ENCODE data around the gene LUC7L3.
"Not testable (repeated sequence)": the region's sequence is repeated elsewhere in the genome, so short reads cannot be mapped to it uniquely, and the experiment has no call there.

LUC7L3 gene

GRCh38 chr17:50699410-50699809 is 20.0 kb upstream of the LUC7L3 start:
- in situ Hi-C loops (cut with HindIII; ENCODE audit: low pct_ligation_motif_present, low pct_unique_long_range_greater_than_20kb, low sequenced_read_pairs) = no loop called here
- no peak for DNase-seq

GRCh38 chr17:50703162-50703561 is 16.2 kb upstream of the LUC7L3 start:
- DNase-seq = no peak
- in situ Hi-C loops (cut with HindIII; ENCODE audit: low pct_ligation_motif_present, low pct_unique_long_range_greater_than_20kb, low sequenced_read_pairs) = no loop called here

GRCh38 chr17:50707289-50708049 is 11.9 kb upstream of the LUC7L3 start, which contains the start of gene ANKRD40:
Gene ANKRD40 (minus strand): TSS chr17:50707914. CDS start chr17:50707654, 260 bp downstream.
- peak; percentile 94 for DNase-seq
- in situ Hi-C loops (cut with HindIII; ENCODE audit: low pct_ligation_motif_present, low pct_unique_long_range_greater_than_20kb, low sequenced_read_pairs) = no loop called here

- no peak for DNase-seq
- in situ Hi-C loops (cut with HindIII; ENCODE audit: low pct_ligation_motif_present, low pct_unique_long_range_greater_than_20kb, low sequenced_read_pairs) = no loop called here
These were observed 11.1 kb upstream of the LUC7L3 start for GRCh38 chr17:50708050-50709000.

GRCh38 chr17:50709053-50709452 is 10.3 kb upstream of the LUC7L3 start:
- in situ Hi-C loops (cut with HindIII; ENCODE audit: low pct_ligation_motif_present, low pct_unique_long_range_greater_than_20kb, low sequenced_read_pairs) = not testable (repeated sequence)

GRCh38 chr17:50710025-50710424 is 9.4 kb upstream of the LUC7L3 start:
- in situ Hi-C loops (cut with HindIII; ENCODE audit: low pct_ligation_motif_present, low pct_unique_long_range_greater_than_20kb, low sequenced_read_pairs) = no loop called here
- DNase-seq = no peak

More at GRCh38 chr17:50709053-50709452, 10.3 kb upstream of the LUC7L3 start:
- DNase-seq = not testable (repeated sequence)

- in situ Hi-C loops (cut with HindIII; ENCODE audit: low pct_ligation_motif_present, low pct_unique_long_range_greater_than_20kb, low sequenced_read_pairs) = no loop called here
- DNase-seq = no peak
These were observed 8.8 kb upstream of the LUC7L3 start for GRCh38 chr17:50710650-50711049.

GRCh38 chr17:50712641-50713040 is 6.8 kb upstream of the LUC7L3 start:
- in situ Hi-C loops (cut with HindIII; ENCODE audit: low pct_ligation_motif_present, low pct_unique_long_range_greater_than_20kb, low sequenced_read_pairs) = no loop called here
- no peak for DNase-seq

- in situ Hi-C loops (cut with HindIII; ENCODE audit: low pct_ligation_motif_present, low pct_unique_long_range_greater_than_20kb, low sequenced_read_pairs) = no loop called here
- no peak for DNase-seq
These were observed 3.9 kb upstream of the LUC7L3 start for GRCh38 chr17:50715471-50715870.

- no peak for DNase-seq
These were observed 756 bp downstream of the LUC7L3 start for GRCh38 chr17:50719924-50720794.

GRCh38 chr17:50721194-50722010 is 2.0 kb downstream of the LUC7L3 start:
- in situ Hi-C loops (cut with HindIII; ENCODE audit: low pct_ligation_motif_present, low pct_unique_long_range_greater_than_20kb, low sequenced_read_pairs) = no loop called here

More at GRCh38 chr17:50719924-50720794, 756 bp downstream of the LUC7L3 start:
- in situ Hi-C loops (cut with HindIII; ENCODE audit: low pct_ligation_motif_present, low pct_unique_long_range_greater_than_20kb, low sequenced_read_pairs) = no loop called here

GRCh38 chr17:50722746-50723145 is 3.3 kb downstream of the LUC7L3 start:
- no peak for DNase-seq
- in situ Hi-C loops (cut with HindIII; ENCODE audit: low pct_ligation_motif_present, low pct_unique_long_range_greater_than_20kb, low sequenced_read_pairs) = no loop called here

More at GRCh38 chr17:50721194-50722010, 2.0 kb downstream of the LUC7L3 start:
- DNase-seq = no peak

- in situ Hi-C loops (cut with HindIII; ENCODE audit: low pct_ligation_motif_present, low pct_unique_long_range_greater_than_20kb, low sequenced_read_pairs); DNase-seq: not testable (repeated sequence)
These were observed 5.2 kb downstream of the LUC7L3 start for GRCh38 chr17:50724622-50725021.

GRCh38 chr17:50725769-50726655 is 6.6 kb downstream of the LUC7L3 start:
- in situ Hi-C loops (cut with HindIII; ENCODE audit: low pct_ligation_motif_present, low pct_unique_long_range_greater_than_20kb, low sequenced_read_pairs) = no loop called here
- DNase-seq = no peak

GRCh38 chr17:50728112-50728429 is 8.7 kb downstream of the LUC7L3 start:
- no peak for DNase-seq
- in situ Hi-C loops (cut with HindIII; ENCODE audit: low pct_ligation_motif_present, low pct_unique_long_range_greater_than_20kb, low sequenced_read_pairs) = no loop called here

GRCh38 chr17:50728881-50729765 is 9.7 kb downstream of the LUC7L3 start:
- no peak for DNase-seq
- in situ Hi-C loops (cut with HindIII; ENCODE audit: low pct_ligation_motif_present, low pct_unique_long_range_greater_than_20kb, low sequenced_read_pairs) = no loop called here

Measured in ACHN (cell line).